HS-27A (cell line): ENCODE measurements around the gene ZSWIM7.
"Not testable (repeated sequence)": the region's sequence is repeated elsewhere in the genome, so short reads cannot be mapped to it uniquely, and the experiment has no call there.

Experiments used
- DNase-seq: peaks from one replicate; pipeline ENCODE4 v3.0.0-alpha.2; 2012; ENCODE audit warnings: low read depth, missing footprints

Gene ZSWIM7

GRCh38 chr17:15999974-16000827, 697 bp upstream of the ZSWIM7 start:
- peak; percentile 27 for DNase-seq

- no peak for DNase-seq
These were observed 1.4 kb downstream of the ZSWIM7 start for GRCh38 chr17:15998031-15998562.

- DNase-seq = no peak
These were observed 3.2 kb downstream of the ZSWIM7 start for GRCh38 chr17:15996322-15996721.

- no peak for DNase-seq
These were observed 17.6 kb downstream of the ZSWIM7 start for GRCh38 chr17:15981646-15982580.

- DNase-seq = no peak
These were observed 18.3 kb downstream of the ZSWIM7 start for GRCh38 chr17:15981208-15981607.

- DNase-seq = not testable (repeated sequence)
These were observed 20.5 kb downstream of the ZSWIM7 start for GRCh38 chr17:15979013-15979412.

- no peak for DNase-seq
These were observed 20.9 kb downstream of the ZSWIM7 start for GRCh38 chr17:15978606-15979005.

- DNase-seq = no peak
These were observed 21.6 kb downstream of the ZSWIM7 start for GRCh38 chr17:15977894-15978293.

GRCh38 chr17:15973834-15974233, 25.7 kb downstream of the ZSWIM7 start:
- DNase-seq = no peak

- DNase-seq = no peak
These were observed 26.5 kb downstream of the ZSWIM7 start for GRCh38 chr17:15973016-15973415.

GRCh38 chr17:15972497-15972951, 27.0 kb downstream of the ZSWIM7 start:
- DNase-seq = no peak

GRCh38 chr17:15971882-15972281, 27.6 kb downstream of the ZSWIM7 start:
- no peak for DNase-seq

- no peak for DNase-seq
These were observed 28.3 kb downstream of the ZSWIM7 start for GRCh38 chr17:15971098-15971678.

GRCh38 chr17:15970500-15970899, 29.0 kb downstream of the ZSWIM7 start:
- DNase-seq = no peak

GRCh38 chr17:15969463-15969862, 30.0 kb downstream of the ZSWIM7 start:
- DNase-seq = no peak

- DNase-seq = no peak
These were observed 31.7 kb downstream of the ZSWIM7 start for GRCh38 chr17:15967706-15968399.

GRCh38 chr17:15966879-15967248, 32.6 kb downstream of the ZSWIM7 start:
- DNase-seq = no peak

- no peak for DNase-seq
These were observed 33.2 kb downstream of the ZSWIM7 start for GRCh38 chr17:15966183-15966878.

- no peak for DNase-seq
These were observed 34.0 kb downstream of the ZSWIM7 start for GRCh38 chr17:15965528-15965927.

GRCh38 chr17:15963670-15964110, 35.8 kb downstream of the ZSWIM7 start:
- no peak for DNase-seq

- no peak for DNase-seq
These were observed 41.0 kb downstream of the ZSWIM7 start for GRCh38 chr17:15958484-15958854.
